Esophagus muscularis mucosa (tissue), 3 donors: ENCODE results near the gene ZNF90.

Experiments used
- CTCF ChIP-seq, 3 experiments: fragments of 200-600 bp in 2 of 3; fragments of 450-650 bp in 1 of 3; sonication (generic) in 2 of 3; IDR thresholded peaks; one replicate each; pipeline ENCODE4 v1.5.1; 2017 to 2019; ENCODE audit warnings: antibody characterized with exemption in 3 of 3, mild to moderate bottlenecking in 2 of 3, moderate library complexity in 1 of 3
- POLR2AphosphoS5 ChIP-seq, 2 donors: sonication (generic); formaldehyde crosslinking; IDR thresholded peaks; one replicate each; pipeline ENCODE4 v1.6.1; 2017; ENCODE audit warnings: antibody characterized with exemption in 2 of 2

GRCh38 chr19:20153281-20153680 lies 75.5 kb downstream of the ZNF90 start:
- TF ChIP-seq POLR2AphosphoS5 (IDR thresholded peaks at IDR 0.05) (no peak), CTCF (IDR thresholded peaks at IDR 0.05) (no peak)
